Measurements from ENCODE around the gene APOC1. TPM values are rescaled to one million over a fixed set of nuclear protein-coding genes. Genes with fewer than 3 reads are reported as not detected.

Gene APOC1
- total RNA-seq, 4 donors from 2014 or later, result 1.1 to 18.7 (median 7.9) TPM

DNA sequence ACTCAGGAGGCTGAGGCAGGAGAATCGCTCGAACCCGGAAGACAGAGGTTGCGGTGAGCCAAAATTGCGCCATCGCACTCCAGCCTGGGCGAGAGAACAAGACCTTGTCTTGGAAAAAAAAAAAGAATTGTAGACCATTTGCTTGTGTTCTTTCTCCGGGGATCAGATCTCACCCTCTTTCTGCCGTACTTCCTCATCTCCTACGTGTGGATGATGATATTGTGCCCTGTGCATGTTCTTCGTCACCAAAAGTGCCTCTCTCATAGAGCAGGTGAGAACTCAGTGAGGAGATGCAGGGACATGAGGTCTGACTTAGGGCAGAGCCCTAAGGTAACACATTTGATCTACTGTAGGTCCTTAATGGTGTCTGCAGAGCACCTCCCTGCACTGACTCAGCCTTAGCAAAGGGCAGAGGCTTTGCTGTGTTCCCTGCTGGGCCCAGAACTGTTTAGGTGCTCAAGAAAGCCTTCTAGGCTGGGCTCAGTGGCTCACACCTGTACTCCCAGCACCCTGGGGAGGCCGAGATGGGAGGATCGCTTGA is 32.7 kb downstream of the APOC1 start:
- H3K9me3 ChIP-seq, result no peaks in the 10 kb centered on the region
- no peak for TF ChIP-seq POLR2A (IDR thresholded peaks at IDR 0.05)
- TF ChIP-seq, protein P1, sequence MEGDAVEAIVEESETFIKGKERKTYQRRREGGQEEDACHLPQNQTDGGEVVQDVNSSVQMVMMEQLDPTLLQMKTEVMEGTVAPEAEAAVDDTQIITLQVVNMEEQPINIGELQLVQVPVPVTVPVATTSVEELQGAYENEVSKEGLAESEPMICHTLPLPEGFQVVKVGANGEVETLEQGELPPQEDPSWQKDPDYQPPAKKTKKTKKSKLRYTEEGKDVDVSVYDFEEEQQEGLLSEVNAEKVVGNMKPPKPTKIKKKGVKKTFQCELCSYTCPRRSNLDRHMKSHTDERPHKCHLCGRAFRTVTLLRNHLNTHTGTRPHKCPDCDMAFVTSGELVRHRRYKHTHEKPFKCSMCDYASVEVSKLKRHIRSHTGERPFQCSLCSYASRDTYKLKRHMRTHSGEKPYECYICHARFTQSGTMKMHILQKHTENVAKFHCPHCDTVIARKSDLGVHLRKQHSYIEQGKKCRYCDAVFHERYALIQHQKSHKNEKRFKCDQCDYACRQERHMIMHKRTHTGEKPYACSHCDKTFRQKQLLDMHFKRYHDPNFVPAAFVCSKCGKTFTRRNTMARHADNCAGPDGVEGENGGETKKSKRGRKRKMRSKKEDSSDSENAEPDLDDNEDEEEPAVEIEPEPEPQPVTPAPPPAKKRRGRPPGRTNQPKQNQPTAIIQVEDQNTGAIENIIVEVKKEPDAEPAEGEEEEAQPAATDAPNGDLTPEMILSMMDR (IDR thresholded peaks at IDR 0.05 in 4 of 5, conservative IDR thresholded peaks at IDR 0.05 in 1 of 5), result no peak
- intact Hi-C loops (cut with DNase I; ENCODE audit: low total_unique reads) (no loop called here), in situ Hi-C loops (cut with MboI; ENCODE audit: low sequenced_read_pairs in 4 of 4) (no loop called here)
- H3K36me3 ChIP-seq, result peaks cover 0 to 6% of the 10 kb centered on the region in 2 donors
- H3K27me3 ChIP-seq, result no peaks in the 10 kb centered on the region
- DNase-seq (no peak), ATAC-seq (no peak)
- no peak overlapping the region for H3K4me3 ChIP-seq
- H3K4me1 ChIP-seq, result peaks cover 4 to 7% of the 10 kb centered on the region in 2 donors
- H3K27ac ChIP-seq, result no peak overlapping the region

DNA sequence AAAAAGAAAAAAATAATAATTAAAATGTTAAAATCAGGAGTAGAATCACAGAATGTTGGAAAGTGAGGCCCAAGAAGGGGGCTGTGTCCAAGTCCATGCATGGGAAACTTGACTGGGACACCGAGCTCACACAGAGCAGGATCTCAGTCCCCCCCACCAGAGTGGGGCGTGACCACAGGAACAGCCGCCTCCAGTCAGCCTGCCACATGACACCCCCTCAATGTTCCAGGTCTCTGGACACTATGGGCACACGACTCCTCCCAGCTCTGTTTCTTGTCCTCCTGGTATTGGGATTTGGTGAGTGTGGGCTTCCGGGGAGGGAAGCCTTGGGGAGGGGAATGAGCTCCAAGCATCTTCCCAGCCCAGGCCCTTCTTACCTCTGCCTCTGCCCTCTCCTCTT is 33.8 kb downstream of the APOC1 start:
- Histone ChIP-seq H3K27me3 (no peaks in the 10 kb centered on the region), H3K4me1 (peaks cover 6 to 7% of the 10 kb centered on the region in 2 donors), H3K27ac (no peak overlapping the region), H3K4me3 (no peak overlapping the region), H3K36me3 (peaks cover 0 to 6% of the 10 kb centered on the region in 2 donors), H3K9me3 (no peaks in the 10 kb centered on the region)
- TF ChIP-seq, protein P1 (IDR thresholded peaks at IDR 0.05 in 4 of 5, conservative IDR thresholded peaks at IDR 0.05 in 1 of 5), result no peak
- no peak for TF ChIP-seq POLR2A (IDR thresholded peaks at IDR 0.05)
- in situ Hi-C loops (cut with MboI; ENCODE audit: low sequenced_read_pairs in 4 of 4), result no loop called here
- DNase-seq (no peak), ATAC-seq (no peak)
- intact Hi-C loops (cut with DNase I; ENCODE audit: low total_unique reads), result no loop called here

DNA sequence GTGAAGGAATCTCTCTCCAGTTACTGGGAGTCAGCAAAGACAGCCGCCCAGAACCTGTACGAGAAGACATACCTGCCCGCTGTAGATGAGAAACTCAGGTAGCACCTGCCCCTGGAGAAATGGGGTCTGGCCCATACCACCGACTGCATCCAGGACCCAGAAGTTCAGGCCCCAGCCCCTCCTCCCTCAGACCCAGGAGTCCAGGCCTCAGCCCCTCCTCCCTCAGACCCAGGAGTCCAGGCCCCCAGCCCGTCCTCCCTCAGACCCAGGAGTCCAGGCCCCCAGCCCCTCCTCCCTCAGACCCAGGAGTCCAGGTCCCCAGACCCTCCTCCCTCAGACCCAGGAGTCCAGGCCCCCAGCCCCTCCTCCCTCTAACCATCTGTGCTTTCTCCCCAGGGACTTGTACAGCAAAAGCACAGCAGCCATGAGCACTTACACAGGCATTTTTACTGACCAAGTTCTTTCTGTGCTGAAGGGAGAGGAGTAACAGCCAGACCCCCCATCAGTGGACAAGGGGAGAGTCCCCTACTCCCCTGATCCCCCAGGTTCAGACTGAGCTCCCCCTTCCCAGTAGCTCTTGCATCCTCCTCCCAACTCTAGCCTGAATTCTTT is 34.5 kb downstream of the APOC1 start:
- Histone ChIP-seq H3K4me3 (no peak overlapping the region), H3K9me3 (no peaks in the 10 kb centered on the region), H3K4me1 (peaks cover 12% of the 10 kb centered on the region in 2 donors), H3K27me3 (no peaks in the 10 kb centered on the region), H3K36me3 (peaks cover 0 to 6% of the 10 kb centered on the region in 2 donors), H3K27ac (no peak overlapping the region)
- in situ Hi-C loops (cut with MboI; ENCODE audit: low sequenced_read_pairs in 4 of 4), result no loop called here
- ATAC-seq (no peak), DNase-seq (no peak)
- intact Hi-C loops (cut with DNase I; ENCODE audit: low total_unique reads), result no loop called here
- TF ChIP-seq POLR2A (IDR thresholded peaks at IDR 0.05), result no peak

DNA sequence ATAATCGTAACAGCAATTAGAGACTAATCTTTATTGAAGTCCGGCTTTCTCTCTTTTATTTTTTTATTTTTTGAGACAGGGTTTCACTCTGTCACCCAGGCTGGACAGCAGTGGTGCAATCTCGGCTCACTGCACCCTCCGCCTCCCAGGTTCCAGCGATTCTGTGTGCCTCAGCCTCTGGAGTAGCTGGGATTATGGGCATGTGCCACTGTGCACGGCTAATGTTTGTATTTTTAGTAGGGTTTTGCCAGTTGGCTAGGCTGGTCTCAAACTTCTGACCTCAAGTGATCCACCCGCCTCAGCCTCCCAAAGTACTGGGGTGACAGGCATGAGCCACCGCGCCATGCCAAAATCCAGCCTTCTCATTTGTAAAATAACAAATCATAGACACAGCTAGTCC is 35.1 kb downstream of the APOC1 start:
- DNase-seq (no peak), ATAC-seq (no peak)
- TF ChIP-seq, protein P1 (IDR thresholded peaks at IDR 0.05 in 4 of 5, conservative IDR thresholded peaks at IDR 0.05 in 1 of 5), result no peak
- no peak for TF ChIP-seq POLR2A (IDR thresholded peaks at IDR 0.05)
- Histone ChIP-seq H3K4me3 (no peak overlapping the region), H3K9me3 (no peaks in the 10 kb centered on the region), H3K4me1 (peaks cover 17 to 18% of the 10 kb centered on the region in 2 donors), H3K27me3 (no peaks in the 10 kb centered on the region), H3K27ac (no peak overlapping the region), H3K36me3 (peaks cover 0 to 6% of the 10 kb centered on the region in 2 donors)
- in situ Hi-C loops (cut with MboI; ENCODE audit: low sequenced_read_pairs in 4 of 4) (no loop called here), intact Hi-C loops (cut with DNase I; ENCODE audit: low total_unique reads) (no loop called here)
